ENCODE results near the gene TMEM135.

Gene TMEM135

DNA sequence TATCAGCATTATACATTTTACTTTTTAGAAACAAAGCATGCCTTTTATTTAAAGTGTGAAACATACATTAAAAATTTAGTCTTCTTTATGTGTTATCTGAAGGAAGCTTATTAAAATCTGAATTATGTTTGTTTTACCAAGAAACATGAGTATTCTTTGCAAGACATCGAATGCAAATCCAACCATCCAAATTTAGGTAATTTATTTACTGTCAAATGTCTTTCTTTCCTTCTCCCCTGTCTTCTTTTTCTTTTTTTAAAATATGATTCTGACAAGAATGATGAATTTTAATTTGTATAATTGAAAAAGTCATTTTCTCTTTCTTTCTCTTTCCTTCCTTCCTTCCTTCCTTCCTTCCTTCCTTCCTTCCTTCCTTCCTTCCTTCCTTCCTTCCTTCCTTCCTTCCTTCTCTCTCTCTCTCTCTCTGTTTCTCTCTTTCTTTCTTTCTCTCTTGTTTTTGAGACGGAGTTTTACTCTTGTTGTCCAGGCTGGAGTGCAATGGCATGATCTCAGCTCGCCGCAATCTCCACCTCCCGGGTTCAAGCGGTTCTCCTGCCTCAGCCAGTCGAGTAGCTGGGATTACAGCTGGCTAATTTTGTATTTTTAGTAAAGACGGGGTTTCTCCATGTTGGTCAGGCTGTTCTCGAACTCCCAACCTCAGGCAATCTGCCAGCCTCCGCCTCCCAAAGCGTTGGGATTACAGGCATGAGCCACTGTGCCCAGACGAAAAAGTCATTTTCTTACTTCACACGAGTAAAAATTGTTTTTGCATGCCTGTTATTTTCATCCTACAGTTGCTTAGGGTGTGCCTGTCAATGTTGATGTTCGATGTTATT is 157.5 kb downstream of the TMEM135 start:
- no peak for DNase-seq (ENCODE audit: low spot score)

DNA sequence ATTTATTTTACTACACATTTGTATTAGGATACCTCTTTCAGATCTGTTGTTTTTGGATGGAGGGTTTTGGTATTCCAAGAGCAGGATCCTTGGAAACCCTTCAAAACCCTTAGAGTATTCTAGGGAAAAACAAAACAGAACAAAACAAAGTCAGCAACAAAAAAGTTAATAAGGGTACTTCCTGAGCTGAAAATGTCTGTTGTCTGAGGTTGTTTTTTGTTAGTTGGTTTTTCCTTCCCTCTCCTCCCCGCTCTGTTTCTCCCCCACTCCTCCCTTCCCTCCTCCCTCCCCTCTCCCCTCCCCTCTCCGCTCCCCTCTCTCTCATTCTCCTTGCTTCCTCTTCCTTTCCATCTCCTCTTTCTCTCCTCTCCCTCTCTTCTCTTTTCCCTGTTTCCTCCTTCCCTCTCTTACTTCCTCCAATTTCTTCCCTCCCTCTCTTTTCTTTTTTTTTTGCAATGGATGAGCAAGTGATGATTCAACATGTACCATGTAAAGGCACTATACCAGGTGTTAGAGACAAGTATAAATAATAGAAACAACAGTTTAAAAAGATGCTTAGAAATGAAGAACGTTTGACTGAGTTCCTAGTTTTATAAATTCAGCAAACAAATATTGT is 160.6 kb downstream of the TMEM135 start:
- DNase-seq (ENCODE audit: low spot score): no peak

DNA sequence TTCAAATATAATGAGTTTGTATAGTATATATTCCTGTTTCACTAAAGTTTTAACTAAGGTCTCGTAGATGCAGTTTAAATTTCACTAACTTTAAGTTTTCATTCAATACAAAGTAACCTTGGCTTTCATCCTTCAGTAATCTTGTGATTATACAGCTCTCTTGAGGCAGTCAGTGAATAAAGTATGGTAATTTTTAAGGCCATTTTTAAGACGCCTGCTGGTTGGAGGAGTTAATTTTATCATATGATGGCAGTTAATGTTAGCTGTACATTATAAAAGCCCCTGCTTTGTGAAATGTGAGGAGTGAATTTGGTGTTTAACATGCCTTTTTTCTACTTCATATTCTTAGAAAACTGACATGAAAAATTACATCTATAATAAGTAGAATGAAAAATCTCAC is 163.6 kb downstream of the TMEM135 start:
- DNase-seq (ENCODE audit: low spot score): no peak

DNA sequence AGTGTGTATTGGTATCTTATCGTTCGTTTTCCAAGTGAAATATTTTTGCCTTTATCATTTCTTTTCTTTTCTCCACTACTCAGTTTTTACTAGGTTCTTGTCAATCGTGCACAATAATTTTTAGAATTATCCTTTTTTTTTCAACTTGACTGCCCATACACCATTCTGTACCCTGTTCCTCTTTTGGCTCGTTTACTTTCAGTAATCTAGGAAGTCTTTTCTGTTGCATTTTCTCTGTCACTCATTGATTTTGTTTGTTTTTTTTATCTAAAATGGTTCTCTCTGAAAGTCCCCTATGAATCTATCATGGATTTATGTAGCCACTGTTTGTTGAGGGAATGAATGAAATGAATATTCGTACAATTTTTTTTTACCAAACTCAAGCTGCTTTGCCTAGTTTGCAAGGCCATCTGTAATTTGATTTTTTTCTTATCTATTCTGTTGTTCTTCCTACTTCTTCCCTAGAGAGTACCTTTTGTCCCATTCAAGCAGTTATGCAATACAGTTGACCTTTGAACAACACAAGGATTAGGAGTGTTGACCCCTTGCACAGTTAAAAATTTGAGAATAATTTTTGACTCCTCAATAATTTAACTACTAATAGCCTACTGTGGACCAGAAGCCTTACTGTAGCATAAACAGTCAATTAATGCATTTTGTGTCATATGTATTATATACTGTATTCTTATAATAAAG is 166.3 kb downstream of the TMEM135 start:
- DNase-seq (ENCODE audit: low spot score): no peak

DNA sequence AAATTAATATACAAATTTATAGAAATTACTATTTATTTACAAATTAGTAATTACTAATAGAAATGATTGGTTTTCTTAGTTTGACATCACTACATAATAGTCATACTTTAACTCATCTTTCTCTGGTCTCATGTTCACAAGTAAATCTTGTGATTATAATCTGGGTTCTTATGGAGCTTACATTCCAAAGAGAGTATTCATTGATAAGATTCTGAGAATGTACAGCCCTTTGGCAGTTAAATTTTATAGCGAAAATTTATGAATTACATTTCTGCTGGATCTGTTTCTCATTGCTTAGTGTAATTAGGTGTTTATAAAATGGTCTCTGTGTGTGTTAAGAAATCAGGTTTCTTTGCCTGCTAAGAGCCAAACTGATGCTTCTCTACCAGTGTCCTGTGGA is 175.2 kb downstream of the TMEM135 start:
- DNase-seq (ENCODE audit: low spot score): no peak

DNA sequence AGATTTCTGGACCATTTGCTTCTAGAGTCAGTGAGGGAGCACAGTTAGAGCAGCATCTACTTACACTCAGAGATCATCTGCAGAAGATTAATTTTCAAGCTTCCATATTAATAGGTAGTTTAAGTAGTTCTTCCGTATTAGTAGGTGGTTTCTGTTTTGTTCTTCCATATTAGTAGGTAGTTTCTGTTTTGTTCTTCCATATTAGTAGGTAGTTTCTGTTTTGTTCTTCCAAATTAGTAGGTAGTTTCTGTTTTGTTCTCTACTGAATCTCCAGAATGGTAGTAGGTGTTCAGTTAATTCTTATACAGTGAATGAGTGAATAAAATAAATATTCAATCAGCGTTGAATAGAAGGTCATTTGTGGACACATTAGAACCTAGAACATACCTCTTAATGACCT is 175.7 kb downstream of the TMEM135 start:
- no peak for DNase-seq (ENCODE audit: low spot score)

DNA sequence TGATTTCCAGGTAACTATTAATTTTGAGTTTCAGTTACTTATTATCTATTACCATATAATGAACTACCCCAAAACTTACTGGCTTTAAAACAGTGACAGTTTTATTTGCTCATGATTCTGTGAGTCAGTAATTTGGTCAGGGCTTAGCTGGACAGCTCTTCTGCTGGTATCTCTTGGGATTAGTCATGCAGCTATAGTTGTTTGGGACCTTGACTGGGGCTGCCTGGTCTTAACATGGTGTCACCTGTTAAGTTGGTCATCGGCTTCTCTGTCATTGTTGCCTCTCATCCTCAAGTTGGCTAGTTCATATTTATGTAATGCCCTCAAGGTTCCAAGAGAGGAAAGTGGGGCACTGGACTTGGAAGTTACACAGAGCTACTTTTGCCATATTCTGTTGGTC is 177.5 kb downstream of the TMEM135 start:
- peak; percentile 38 for DNase-seq (ENCODE audit: low spot score)

DNA sequence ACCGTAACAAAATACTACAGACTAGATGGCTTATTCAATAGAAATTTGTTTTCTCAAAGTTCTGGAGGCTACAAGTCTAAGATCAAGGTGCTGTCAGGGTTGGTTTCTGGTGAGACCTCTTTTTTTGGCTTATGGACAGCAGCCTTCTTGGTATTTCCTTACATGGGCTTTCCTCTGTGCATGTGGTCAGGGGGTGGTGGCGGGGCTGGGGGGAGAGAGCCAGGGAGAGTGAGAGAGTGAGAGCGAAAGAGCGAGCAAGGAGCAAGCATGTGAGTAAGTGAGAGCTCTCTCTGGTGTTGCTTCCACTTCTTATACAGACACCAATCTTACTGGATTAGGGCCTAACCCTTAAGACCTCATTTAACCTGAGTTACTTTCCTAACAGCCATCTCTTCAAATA is 181.5 kb downstream of the TMEM135 start:
- no peak for DNase-seq (ENCODE audit: low spot score)

DNA sequence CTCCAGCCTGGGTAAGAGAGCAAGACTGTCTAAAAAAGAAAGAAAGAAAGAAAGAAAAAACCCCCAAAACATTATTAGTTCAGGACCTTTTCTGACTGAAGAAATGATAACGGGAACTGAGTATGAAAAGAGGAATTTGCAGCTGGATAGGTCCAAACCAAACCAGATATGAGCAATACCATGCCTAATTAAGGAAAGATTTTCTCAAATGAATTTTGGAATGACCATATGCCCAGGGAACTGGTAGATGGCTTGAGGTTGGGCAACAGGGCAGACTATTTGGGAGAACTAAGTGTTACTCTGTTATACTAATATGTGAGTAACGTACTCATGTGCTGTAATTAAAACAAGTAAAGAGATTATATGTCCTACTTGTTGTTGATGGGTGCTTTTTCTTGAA is 186.1 kb downstream of the TMEM135 start:
- DNase-seq (ENCODE audit: low spot score): no peak

DNA sequence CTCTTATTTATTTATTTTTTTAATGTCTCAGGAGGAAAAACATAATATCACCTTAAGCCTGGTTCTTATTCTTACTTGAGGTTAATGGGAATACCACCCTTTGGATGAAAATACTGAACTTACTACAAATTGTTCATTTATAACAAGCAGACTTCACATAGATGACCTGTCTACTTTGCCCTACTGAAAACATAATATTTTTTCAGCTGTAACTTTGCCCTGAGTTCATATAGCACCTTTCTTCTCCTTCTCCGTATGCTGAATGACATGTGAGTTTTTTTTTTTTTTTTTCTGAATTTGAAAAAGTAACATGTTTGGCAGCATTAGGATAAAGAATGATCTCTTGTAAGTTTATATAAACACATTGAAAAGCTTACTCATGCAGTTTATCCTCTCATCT is 186.8 kb downstream of the TMEM135 start:
- DNase-seq (ENCODE audit: low spot score): no peak

DNA sequence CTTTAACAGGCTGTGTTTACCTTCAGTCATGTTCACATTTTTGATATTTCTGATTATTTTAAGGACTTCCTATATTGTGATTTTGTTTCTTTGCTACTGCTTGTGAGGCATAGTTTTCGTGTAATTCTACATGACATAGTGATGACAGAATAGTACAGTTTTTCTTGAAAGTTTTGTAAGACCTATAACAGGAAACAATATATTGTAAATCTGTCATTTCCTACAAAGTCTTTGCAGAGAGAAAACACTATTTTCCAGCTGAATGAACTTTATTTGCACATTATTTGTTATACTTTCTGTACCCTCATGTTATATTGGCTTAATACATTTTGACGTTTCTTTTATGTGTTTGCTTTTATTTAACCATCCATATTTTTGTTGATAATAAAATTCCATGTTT is 191.1 kb downstream of the TMEM135 start:
- no peak for DNase-seq (ENCODE audit: low spot score)

DNA sequence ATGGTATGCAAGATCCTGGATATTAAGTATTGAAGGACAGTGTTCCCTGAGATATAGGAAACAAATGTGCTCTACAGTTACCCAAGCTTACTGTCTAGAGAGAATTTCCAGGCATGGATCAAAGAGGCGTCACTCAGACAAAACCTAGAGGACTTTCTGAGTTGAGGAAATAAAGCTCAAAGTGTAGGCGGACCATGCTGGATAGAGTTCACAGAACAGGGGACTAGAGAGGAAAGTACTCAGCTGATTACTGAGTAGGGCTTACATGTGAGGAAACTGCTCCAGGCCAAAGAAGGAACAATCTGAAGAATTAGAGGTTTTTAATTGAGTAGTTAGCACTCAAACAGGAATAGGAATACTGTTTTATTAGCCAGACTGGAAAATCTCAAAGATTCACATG is 193.3 kb downstream of the TMEM135 start:
- DNase-seq (ENCODE audit: low spot score): no peak

DNA sequence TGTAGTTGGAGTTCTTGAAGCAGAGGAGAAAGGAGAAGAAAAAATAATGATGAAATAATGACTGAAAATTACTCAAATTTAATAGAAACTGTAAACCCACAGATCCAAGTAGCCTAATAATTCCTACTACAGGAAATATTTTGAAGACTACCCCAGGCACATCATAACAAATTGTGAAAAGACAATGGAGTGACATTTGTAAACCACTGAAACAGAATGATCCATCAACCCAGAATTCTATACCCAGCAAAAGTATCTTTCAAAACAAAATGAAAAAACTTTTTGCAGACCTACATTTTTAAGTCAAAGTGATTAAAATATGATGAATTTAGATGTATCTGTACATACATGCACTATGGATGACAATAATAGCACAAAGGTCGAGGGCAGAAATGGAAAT is 194.6 kb downstream of the TMEM135 start:
- DNase-seq (ENCODE audit: low spot score): no peak

DNA sequence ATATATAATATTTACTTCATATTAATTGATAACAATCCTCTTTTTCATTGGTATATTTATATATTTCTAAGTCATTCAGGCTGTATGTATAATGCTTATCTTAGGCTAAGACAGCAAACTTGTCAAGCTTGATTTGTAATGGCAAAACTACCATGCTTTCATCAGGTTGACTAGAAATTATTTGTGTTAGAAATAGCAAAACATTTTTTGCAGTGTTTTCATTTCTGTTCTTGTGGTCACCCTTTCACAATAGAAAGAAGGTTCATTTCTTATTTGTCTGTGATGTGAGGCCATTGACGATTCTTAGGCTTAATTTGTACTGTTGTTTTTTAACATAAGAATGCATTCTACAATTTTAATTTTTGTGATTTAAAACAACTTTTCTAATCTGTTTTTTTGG is 197.6 kb downstream of the TMEM135 start:
- DNase-seq (ENCODE audit: low spot score): no peak

DNA sequence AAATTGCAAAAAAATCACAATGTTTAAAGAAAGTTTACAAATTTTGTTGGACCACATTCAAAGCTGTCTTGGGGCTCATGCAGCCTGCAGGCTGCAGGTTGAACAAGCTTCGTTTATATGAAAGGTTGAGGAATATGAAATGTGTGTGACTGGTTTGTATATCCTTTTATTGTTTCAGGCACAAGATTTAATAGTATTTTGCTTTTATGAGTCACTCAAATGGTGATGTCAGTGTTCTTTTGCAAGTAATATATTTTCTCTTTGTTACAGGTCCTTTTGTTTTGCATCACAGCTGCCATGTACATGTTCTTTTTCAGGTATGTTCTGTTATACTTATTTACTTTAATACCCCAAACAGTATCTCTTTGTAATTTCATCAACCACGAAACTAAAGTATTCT is 198.6 kb downstream of the TMEM135 start:
- no peak for DNase-seq (ENCODE audit: low spot score)

DNA sequence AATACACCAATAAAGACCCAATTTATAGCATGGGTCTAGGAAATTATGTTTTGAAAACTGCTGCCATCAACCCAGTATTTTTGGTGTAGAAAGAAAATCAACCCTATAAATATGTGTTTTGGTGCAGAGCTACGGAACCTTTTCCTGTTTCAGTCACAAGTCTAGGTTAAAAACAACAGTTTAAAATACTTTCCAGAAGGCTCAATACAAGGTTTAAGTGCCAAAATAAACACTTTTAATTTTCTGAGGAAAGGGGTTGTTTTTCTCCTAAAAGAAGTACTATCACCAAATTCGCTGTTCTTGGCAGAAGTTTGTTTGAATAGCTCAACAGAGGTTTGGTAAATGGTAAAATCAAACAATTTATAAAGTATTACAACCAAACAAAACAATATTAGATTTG is 201.3 kb downstream of the TMEM135 start:
- no peak for DNase-seq (ENCODE audit: low spot score)

DNA sequence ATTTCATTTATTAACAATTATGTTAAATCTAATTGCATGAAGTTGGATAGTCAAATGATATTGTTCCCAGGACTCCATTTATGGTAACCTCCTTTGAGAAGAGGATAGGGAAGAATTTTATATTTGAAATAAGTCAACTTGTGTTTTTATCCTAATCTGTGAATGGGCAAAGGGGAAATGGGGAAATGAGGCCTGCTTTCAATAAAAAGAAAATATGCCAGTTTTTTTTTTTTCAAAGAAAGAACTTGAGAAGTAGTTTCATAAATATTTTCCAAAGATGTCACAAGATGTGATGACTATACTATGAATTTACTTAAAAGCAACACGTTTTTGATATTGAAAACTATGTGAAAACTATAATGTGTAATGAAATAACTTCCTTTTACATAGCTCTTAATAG is 201.8 kb downstream of the TMEM135 start:
- DNase-seq (ENCODE audit: low spot score): no peak

DNA sequence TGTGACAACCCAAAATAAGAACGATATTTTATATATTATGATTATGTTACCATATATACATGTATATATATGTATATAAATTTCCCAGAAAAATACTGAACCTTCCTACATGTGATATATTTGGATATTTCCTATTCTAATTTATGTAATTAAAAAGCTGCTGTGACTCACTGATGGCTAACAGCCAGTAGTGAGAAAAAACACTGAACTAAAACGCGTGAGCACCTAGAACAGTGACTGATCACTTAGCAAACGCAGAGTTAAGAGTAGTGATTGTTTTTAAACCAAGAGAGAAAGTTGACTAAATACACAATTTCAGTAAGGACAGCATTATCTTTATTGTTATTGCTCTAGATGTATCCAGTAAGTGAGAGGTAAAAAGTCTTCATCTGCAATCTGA is 213.8 kb downstream of the TMEM135 start:
- no peak for DNase-seq (ENCODE audit: low spot score)

DNA sequence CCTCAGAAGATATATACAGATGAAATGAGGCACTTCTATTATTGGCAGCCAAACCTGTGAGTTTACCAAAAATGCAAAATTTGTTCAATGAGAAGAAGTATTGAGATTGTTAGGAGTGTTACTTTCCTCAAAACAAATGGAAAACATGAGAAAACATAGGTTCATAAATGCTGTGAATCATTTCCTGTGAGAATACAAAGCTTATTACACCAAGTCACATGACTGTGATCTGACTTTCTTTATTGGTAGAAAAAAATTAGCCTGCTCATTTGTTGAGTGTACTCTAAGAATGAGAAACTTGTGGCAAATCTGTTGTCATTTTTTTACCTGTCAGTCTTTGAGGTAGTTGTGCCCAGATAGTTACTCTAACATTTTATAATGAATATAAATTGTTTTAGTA is 215.1 kb downstream of the TMEM135 start:
- DNase-seq (ENCODE audit: low spot score): peak; percentile 75

DNA sequence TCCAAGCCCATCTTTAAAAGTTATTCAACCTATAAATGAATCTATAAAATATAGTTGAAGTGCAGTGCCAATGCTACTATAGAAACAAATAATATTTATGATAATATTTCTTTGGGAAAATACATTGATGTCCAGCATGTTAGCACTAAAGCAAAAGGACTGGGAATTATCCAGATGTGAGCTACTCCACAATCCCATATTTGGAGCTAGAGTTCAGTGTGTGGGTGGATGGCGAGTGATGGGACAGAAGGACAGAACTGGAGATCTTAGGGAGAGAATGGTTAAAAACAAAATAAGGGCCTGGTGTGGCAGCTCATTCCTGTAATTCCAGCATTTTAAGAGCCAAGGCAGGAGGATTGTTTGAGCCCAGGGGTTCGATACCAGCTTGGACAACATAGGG is 216.8 kb downstream of the TMEM135 start:
- no peak for DNase-seq (ENCODE audit: low spot score)

DNA sequence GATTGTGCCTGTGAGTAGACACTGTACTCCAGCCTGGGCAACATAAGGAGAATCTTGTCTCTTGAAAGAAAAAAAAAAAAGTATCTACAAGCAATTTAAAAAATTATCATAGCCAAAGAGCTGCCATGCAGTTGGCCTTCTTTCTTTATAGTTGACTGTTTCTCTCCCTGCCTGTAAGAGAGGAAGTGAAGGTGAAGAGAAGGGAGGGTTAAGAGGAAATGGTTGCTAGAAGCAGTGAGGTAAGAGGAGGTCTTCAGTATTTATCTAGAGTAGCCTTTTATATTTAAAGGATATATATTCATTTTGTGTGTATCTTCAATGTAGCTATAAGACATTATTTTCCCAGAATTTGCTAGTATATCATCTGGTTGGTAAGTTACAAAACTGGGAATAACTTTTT is 217.9 kb downstream of the TMEM135 start:
- DNase-seq (ENCODE audit: low spot score): no peak

DNA sequence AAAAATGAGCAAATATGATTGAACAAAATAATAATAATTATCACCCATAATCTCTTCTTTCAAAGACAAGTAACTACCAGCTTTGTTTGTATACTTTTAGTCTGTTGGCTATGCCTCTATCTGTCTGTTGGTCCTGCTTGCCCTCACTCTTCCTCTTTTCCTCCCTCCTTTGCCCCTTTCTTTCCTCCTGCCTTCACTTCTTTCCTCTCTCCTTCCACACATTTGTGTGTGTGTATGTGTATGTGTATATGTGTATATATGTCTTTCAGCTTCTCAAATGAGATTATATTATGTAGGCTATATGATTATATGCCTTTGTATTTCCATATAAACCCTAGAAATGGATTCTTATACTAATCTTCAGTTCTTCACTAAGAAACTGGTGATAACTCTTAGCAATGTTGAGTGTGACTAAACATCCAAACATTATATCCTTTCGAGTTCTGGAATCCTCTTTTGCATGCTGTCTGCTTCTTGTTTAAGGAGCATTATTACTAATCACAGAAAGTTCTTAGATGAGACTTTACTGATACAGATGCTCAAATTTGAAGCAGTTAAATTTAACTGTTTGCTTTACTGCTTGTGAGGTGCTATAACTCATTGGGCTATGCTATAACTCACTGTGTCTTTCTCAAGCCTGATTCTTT is 219.1 kb downstream of the TMEM135 start:
- DNase-seq (ENCODE audit: low spot score): no peak
